Hepatocyte (in vitro differentiated cells): ENCODE measurements around the gene FRMPD1.

ENCODE experiments used
- EZH2 ChIP-seq: fragments of 200-600 bp; sonication (generic); IDR thresholded peaks from 2 replicates; pipeline ENCODE4 v1.6.1; 2016; ENCODE audit warnings: antibody characterized with exemption, mild to moderate bottlenecking, borderline replicate concordance
- EZH2phosphoT487 ChIP-seq: fragments of 200-600 bp; sonication (generic); IDR thresholded peaks from one replicate; pipeline ENCODE4 v1.6.1; 2018; ENCODE audit warnings: antibody characterized with exemption, mild to moderate bottlenecking, low read depth, moderate library complexity; ENCODE audit not compliant: unreplicated experiment, severe bottlenecking
- TF ChIP-seq, protein P1 (sequence below): fragments of 200-600 bp; sonication (generic); IDR thresholded peaks from 2 replicates; pipeline ENCODE4 v1.5.1; 2016; ENCODE audit warnings: antibody characterized with exemption, mild to moderate bottlenecking; ENCODE audit not compliant: poor library complexity

DNA sequence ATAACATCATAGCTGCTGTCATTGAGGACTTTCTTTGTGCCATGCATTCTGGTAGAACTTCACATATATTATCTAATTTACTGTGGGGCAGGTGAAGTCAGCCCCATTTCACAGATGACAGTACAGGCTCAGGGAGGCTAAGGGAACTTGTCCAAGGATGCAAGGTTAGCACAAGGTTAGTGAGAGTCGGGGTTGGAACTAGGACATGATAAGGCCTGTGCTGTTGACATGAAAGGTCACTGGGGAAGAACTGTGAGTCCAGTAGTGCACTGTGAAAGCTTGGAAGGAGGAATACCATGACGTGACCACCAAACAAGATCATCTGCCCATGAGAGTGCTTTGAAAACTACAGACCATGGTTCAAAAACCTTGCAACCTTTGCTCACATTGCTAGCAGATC is 26.7 kb downstream of the FRMPD1 start:
- TF ChIP-seq, protein P1, sequence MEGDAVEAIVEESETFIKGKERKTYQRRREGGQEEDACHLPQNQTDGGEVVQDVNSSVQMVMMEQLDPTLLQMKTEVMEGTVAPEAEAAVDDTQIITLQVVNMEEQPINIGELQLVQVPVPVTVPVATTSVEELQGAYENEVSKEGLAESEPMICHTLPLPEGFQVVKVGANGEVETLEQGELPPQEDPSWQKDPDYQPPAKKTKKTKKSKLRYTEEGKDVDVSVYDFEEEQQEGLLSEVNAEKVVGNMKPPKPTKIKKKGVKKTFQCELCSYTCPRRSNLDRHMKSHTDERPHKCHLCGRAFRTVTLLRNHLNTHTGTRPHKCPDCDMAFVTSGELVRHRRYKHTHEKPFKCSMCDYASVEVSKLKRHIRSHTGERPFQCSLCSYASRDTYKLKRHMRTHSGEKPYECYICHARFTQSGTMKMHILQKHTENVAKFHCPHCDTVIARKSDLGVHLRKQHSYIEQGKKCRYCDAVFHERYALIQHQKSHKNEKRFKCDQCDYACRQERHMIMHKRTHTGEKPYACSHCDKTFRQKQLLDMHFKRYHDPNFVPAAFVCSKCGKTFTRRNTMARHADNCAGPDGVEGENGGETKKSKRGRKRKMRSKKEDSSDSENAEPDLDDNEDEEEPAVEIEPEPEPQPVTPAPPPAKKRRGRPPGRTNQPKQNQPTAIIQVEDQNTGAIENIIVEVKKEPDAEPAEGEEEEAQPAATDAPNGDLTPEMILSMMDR, result no peak
- TF ChIP-seq EZH2, result no peak
- no peak for TF ChIP-seq EZH2phosphoT487
